Osteocyte (in vitro differentiated cells): ENCODE data around the gene USP31. TPM values are rescaled to one million over a fixed set of nuclear protein-coding genes. Genes with fewer than 3 reads are reported as not detected.

ENCODE experiments used
- DNase-seq: peaks from one replicate; pipeline ENCODE4 v3.0.0; 2021; ENCODE audit warnings: mixed read lengths; ENCODE audit not compliant: unreplicated experiment; ENCODE audit errors: extremely low spot score
- H3K27ac Mint-ChIP-seq: one replicate; pipeline ENCODE4 v1.8.0; 2021; ENCODE audit warnings: mild to moderate bottlenecking, mixed read lengths; ENCODE audit not compliant: unreplicated experiment
- H3K27me3 Mint-ChIP-seq: one replicate; pipeline ENCODE4 v1.8.0; 2021; ENCODE audit warnings: mixed read lengths; ENCODE audit not compliant: unreplicated experiment
- H3K36me3 Mint-ChIP-seq: one replicate; pipeline ENCODE4 v1.8.0; 2021; ENCODE audit warnings: mixed read lengths; ENCODE audit not compliant: unreplicated experiment
- H3K4me1 Mint-ChIP-seq: one replicate; pipeline ENCODE4 v1.8.0; 2021; ENCODE audit warnings: mixed read lengths; ENCODE audit not compliant: unreplicated experiment
- H3K4me3 Mint-ChIP-seq: one replicate; pipeline ENCODE4 v1.8.0; 2021; ENCODE audit warnings: mild to moderate bottlenecking, moderate library complexity, mixed read lengths; ENCODE audit not compliant: unreplicated experiment
- H3K9me3 Mint-ChIP-seq: one replicate; pipeline ENCODE4 v1.8.0; 2021; ENCODE audit warnings: mixed read lengths; ENCODE audit not compliant: unreplicated experiment
- total RNA-seq: library from RNA; stranded (reverse); gene quantifications from 2 replicates; pipeline ENCODE4 v1.2.1, GENCODE V29; 2021
- TF ChIP-seq, protein P1 (sequence below): fragments of 200-600 bp; sonication (generic); IDR thresholded peaks from 2 replicates; pipeline ENCODE4 v1.5.0; 2021; ENCODE audit warnings: antibody characterized with exemption, mild to moderate bottlenecking, moderate library complexity

The USP31 gene
- total RNA-seq, 1 donor from 2014 or later: 7.9 TPM

- no peaks in the 10 kb centered on the region for H3K9me3 Mint-ChIP-seq
- H3K36me3 Mint-ChIP-seq: peaks cover 33% of the 10 kb centered on the region
- DNase-seq: no peak
- TF ChIP-seq, protein P1, sequence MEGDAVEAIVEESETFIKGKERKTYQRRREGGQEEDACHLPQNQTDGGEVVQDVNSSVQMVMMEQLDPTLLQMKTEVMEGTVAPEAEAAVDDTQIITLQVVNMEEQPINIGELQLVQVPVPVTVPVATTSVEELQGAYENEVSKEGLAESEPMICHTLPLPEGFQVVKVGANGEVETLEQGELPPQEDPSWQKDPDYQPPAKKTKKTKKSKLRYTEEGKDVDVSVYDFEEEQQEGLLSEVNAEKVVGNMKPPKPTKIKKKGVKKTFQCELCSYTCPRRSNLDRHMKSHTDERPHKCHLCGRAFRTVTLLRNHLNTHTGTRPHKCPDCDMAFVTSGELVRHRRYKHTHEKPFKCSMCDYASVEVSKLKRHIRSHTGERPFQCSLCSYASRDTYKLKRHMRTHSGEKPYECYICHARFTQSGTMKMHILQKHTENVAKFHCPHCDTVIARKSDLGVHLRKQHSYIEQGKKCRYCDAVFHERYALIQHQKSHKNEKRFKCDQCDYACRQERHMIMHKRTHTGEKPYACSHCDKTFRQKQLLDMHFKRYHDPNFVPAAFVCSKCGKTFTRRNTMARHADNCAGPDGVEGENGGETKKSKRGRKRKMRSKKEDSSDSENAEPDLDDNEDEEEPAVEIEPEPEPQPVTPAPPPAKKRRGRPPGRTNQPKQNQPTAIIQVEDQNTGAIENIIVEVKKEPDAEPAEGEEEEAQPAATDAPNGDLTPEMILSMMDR: no peak
- no peak overlapping the region for H3K4me3 Mint-ChIP-seq
- H3K4me1 Mint-ChIP-seq: peaks cover 13% of the 10 kb centered on the region
- H3K27ac Mint-ChIP-seq: peak overlapping the region; percentile 55
- no peaks in the 10 kb centered on the region for H3K27me3 Mint-ChIP-seq
These were observed 67.6 kb downstream of the USP31 start for GRCh38 chr16:23081675-23082119.

DNA sequence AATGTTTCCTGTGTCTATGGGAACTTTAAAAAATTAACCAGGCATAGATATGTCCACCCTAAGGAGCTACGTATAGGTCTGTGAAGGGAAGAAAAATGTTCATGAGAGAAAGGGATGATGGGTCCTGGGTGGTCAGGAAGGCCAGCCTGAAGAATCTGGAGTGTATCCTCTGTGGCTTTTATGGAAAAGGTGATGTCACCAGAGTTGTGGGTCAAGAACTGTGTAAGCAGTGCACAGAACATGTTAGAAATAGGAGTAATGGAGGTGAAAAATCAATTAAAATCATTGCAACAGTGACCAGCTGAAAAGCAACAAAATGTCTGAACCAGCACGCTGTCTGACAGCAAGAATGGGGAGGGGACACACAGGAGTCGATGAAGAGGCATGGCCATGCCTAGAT lies 68.5 kb downstream of the USP31 start:
- H3K27me3 Mint-ChIP-seq: no peaks in the 10 kb centered on the region
- H3K4me3 Mint-ChIP-seq: no peak overlapping the region
- no peak for DNase-seq
- TF ChIP-seq, protein P1: no peak
- peaks cover 35% of the 10 kb centered on the region for H3K36me3 Mint-ChIP-seq
- no peak overlapping the region for H3K27ac Mint-ChIP-seq
- H3K4me1 Mint-ChIP-seq: peaks cover 13% of the 10 kb centered on the region
- no peaks in the 10 kb centered on the region for H3K9me3 Mint-ChIP-seq

DNA sequence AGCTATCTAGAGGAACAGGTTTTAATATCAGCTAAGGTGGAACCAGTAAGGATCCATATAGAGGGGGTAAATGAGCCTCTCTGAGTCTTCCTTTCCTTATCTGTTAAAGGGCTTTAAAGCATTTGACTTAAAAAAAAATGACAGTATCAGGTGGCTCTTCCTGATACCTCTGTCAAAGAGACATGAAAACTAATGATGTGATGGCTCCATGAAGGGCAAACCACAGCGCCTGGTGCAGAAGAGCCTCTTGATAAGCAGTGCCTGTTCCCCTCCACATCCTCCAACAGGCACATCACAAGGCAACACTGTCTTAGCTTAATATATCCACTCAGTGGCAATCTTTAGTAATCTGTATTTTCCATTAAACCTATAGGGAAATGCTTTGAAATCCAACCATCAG lies 68.9 kb downstream of the USP31 start:
- H3K36me3 Mint-ChIP-seq: peaks cover 36% of the 10 kb centered on the region
- no peak overlapping the region for H3K4me3 Mint-ChIP-seq
- TF ChIP-seq, protein P1: no peak
- peaks cover 13% of the 10 kb centered on the region for H3K4me1 Mint-ChIP-seq
- H3K27ac Mint-ChIP-seq: no peak overlapping the region
- no peaks in the 10 kb centered on the region for H3K27me3 Mint-ChIP-seq
- no peak for DNase-seq
- H3K9me3 Mint-ChIP-seq: no peaks in the 10 kb centered on the region

DNA sequence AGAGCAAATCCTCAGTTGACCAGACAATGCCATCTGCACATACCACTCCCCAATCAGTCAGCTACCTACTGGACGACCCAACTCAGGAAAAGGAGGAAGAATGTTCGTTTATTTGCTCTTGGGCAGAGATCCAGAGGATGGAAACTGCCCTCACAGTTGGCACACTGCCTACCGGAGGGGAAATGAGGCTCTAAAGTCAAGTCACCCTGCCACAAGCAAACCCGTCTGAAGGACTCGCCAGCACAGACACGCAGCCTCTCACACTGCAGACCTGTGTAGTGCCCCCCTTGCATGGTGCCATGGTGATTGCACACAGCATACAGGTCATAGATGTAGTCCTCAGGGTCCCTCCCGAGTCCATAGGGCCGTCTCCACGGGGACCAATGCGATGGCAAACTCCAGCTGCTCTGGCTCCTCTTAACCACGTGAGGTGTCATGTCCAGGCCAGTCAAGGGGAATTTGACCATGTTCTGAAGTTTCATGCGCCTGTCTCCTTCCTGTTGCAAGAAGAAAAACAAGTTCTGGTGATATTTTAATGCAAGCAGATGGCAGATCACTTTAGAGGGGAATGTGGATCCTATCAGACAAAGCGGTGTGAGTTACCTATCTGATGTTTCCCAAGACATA lies 69.5 kb downstream of the USP31 start:
- Mint-ChIP-seq H3K27me3 (no peaks in the 10 kb centered on the region), H3K4me3 (no peak overlapping the region), H3K9me3 (no peaks in the 10 kb centered on the region), H3K4me1 (peaks cover 13% of the 10 kb centered on the region), H3K27ac (no peak overlapping the region), H3K36me3 (peaks cover 35% of the 10 kb centered on the region)
- TF ChIP-seq, protein P1: no peak
- no peak for DNase-seq

DNA sequence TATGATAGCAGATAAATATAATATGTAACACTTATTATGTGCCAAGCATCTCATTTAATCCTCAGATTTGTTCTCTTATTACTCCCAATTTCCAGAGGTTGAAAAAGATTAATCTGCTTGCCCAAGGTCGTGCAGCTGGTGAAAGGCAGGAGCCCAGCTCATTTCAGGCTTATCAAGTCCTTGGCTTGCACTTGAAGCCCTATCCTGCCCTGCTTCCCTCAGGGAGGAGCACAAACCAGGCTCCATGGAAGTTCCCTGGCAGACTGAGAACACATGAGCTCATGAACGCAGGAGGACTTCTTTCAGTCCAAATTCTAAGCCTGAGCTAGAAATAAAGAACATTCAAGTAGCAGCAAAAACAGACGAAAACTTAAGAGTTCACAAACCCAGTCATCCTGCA lies 74.8 kb downstream of the USP31 start:
- H3K4me1 Mint-ChIP-seq: peaks cover 9% of the 10 kb centered on the region
- TF ChIP-seq, protein P1: no peak
- H3K36me3 Mint-ChIP-seq: peaks cover 26% of the 10 kb centered on the region
- no peaks in the 10 kb centered on the region for H3K9me3 Mint-ChIP-seq
- no peak for DNase-seq
- H3K27me3 Mint-ChIP-seq: no peaks in the 10 kb centered on the region
- H3K27ac Mint-ChIP-seq: no peak overlapping the region
- H3K4me3 Mint-ChIP-seq: no peak overlapping the region
